Stimulated activated naive B cell treated with anti-CD40 and anti-IgM and Interleukin-4, amounts not matched to agents 10 μg/mL and 1 μg/mL and 100 μg/mL, for 72 hours (primary cell): ENCODE data around the gene SETD3.

Experiments
- ATAC-seq, 2 donors: fragments of 150-1000 bp; cut with Tn5 transposase; replicated peaks; 2 replicates each; pipeline ENCODE4 v1.10.0; 2021; ENCODE audit warnings: moderate library complexity in 1 of 2
- DNase-seq: peaks from one replicate; pipeline ENCODE4 v3.0.0; 2021
- H3K27ac Mint-ChIP-seq: one replicate; pipeline ENCODE4 v1.8.0; 2022; ENCODE audit warnings: mild to moderate bottlenecking, mixed read lengths
- H3K27me3 Mint-ChIP-seq, 2 donors: one replicate each; pipeline ENCODE4 v1.8.0; 2022; ENCODE audit warnings: mixed read lengths in 2 of 2
- H3K36me3 Mint-ChIP-seq, 2 donors: one replicate each; pipeline ENCODE4 v1.8.0; 2022; ENCODE audit warnings: mixed read lengths in 2 of 2, mild to moderate bottlenecking in 1 of 2
- H3K4me1 Mint-ChIP-seq, 2 donors: one replicate each; pipeline ENCODE4 v1.8.0; 2022; ENCODE audit warnings: mixed read lengths in 2 of 2, mild to moderate bottlenecking in 1 of 2
- H3K4me3 Mint-ChIP-seq, 2 donors: one replicate each; pipeline ENCODE4 v1.8.0; 2022; ENCODE audit warnings: mild to moderate bottlenecking in 2 of 2, mixed read lengths in 2 of 2, moderate library complexity in 1 of 2
- H3K9me3 Mint-ChIP-seq, 2 donors: one replicate each; pipeline ENCODE4 v1.8.0; 2022; ENCODE audit warnings: mixed read lengths in 2 of 2, mild to moderate bottlenecking in 1 of 2

The SETD3 gene

DNA sequence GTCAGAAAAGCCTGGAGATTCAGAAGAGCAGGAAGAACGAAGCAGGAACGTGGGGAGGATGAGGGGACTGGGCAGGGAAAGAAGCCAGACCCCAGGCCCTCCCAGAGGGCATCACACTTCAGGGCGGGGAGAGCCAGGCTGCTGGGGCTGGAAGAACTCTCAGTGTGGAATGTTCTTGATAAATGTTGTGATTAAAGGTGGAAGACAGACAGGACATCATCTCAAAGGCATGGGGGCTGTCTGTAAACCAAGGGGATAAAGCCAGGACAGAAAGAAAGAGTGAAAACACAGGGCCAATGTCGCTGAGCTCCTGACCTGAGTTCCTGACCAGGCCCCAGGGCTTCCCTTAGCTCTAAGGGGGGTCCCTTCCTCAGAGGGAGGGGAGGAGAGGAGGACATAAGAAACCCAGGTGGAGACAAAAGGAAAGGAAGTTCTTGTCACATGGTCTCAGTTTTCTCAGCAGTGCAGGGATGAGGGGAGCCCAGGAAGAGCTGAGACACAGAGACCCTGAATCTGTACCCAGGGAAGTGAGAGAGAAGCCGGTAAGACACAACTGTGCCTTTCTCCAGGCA is 56.3 kb downstream of the SETD3 start:
- no peak for DNase-seq
- ATAC-seq, result no peak
- H3K27ac Mint-ChIP-seq, result peak overlapping the region; percentile 51
- H3K36me3 Mint-ChIP-seq, result peaks cover 34 to 46% of the 10 kb centered on the region in 2 donors
- H3K9me3 Mint-ChIP-seq, result peaks cover 10% of the 10 kb centered on the region in 2 donors
- H3K4me1 Mint-ChIP-seq, result peaks cover 32 to 44% of the 10 kb centered on the region in 2 donors
- no peak overlapping the region for H3K4me3 Mint-ChIP-seq
- H3K27me3 Mint-ChIP-seq, result no peaks in the 10 kb centered on the region

DNA sequence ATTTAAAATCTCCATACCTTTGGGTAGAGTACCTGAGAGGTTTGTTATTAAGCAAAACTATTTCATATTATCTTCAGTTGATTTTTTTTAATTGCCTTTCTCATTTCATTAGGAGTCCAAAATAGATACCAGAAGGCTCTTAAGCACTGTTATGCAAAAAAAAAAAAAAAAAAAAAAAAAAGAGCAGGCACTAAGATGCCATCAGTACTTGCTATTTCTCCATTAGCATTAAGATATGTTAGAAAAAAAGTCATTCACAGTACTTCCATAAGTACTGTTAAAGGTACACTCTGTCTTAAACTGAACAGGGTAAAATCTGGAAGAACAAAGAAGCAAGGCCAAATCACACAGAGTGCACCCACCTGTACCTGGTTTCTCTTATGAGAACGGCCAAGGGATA is 57.2 kb downstream of the SETD3 start:
- H3K36me3 Mint-ChIP-seq, result peaks cover 25 to 36% of the 10 kb centered on the region in 2 donors
- H3K9me3 Mint-ChIP-seq, result peaks cover 2 to 3% of the 10 kb centered on the region in 2 donors
- no peak overlapping the region for H3K27ac Mint-ChIP-seq
- H3K27me3 Mint-ChIP-seq, result no peaks in the 10 kb centered on the region
- H3K4me3 Mint-ChIP-seq, result no peak overlapping the region
- no peak for DNase-seq
- peaks cover 28 to 35% of the 10 kb centered on the region in 2 donors for H3K4me1 Mint-ChIP-seq
- no peak for ATAC-seq

DNA sequence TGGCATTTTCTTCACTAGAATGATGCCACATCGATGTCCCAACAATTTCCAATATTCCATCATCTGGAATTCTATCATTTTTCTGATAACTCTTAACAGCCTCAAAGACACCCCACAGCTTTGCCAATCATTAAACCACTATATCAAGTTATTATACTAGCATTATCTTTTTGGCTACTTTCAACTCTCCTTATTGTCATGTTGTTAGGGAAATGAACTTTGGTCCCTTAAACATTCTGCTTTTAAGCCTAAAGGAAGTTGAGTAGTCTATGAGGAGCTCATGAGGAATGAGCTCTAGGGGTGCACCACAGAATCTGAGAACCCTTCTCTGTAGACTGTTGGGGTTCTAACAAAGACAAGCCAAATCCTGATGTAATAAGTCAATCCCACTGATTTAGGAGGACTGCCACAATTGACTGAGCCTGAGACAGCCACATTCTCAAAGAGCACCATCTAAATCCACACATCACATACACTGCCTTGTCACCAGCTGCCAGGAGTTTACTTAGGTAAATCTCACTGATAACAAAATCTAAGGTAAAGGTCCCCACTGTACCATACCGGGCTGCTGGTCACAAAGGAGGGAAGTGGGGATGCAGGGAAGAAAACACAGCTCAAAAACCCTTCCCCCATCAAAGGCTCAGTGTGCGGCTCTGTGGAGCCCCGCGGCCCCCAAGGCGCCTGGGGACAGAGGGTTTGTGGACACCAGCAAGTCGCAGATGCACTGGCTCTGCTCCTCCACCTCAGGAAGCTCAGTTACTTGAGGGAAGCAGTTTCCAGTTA is 58.2 kb downstream of the SETD3 start:
- H3K4me1 Mint-ChIP-seq, result peaks cover 19 to 27% of the 10 kb centered on the region in 2 donors
- no peak overlapping the region for H3K27ac Mint-ChIP-seq
- H3K36me3 Mint-ChIP-seq, result peaks cover 14 to 26% of the 10 kb centered on the region in 2 donors
- no peaks in the 10 kb centered on the region for H3K27me3 Mint-ChIP-seq
- ATAC-seq, result no peak
- H3K4me3 Mint-ChIP-seq, result no peak overlapping the region
- no peaks in the 10 kb centered on the region for H3K9me3 Mint-ChIP-seq
- DNase-seq, result no peak

DNA sequence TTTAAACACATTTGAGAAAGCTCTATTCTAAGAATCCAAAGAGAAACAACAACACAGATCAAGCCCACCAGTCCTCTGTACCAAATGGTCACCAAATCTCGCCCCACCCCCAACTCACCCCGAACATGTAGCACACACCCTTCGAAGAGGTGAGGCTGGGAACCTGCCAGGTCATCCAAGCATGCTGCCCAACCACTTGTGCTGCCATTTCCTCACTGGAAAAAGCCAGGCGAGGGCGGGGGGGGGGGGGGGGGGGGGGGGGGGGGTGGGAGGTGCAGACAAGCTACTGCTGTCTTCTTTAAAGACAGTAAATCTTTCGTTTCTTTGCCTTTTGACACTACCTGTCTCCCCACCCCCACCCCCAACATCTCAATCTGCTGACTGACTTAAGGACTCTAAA is 59.9 kb downstream of the SETD3 start:
- DNase-seq (no peak), ATAC-seq (no peak)
- Mint-ChIP-seq H3K9me3 (no peaks in the 10 kb centered on the region), H3K27ac (no peak overlapping the region), H3K36me3 (peaks cover 8 to 21% of the 10 kb centered on the region in 2 donors), H3K27me3 (no peaks in the 10 kb centered on the region), H3K4me1 (peaks cover 15 to 19% of the 10 kb centered on the region in 2 donors), H3K4me3 (no peak overlapping the region)

DNA sequence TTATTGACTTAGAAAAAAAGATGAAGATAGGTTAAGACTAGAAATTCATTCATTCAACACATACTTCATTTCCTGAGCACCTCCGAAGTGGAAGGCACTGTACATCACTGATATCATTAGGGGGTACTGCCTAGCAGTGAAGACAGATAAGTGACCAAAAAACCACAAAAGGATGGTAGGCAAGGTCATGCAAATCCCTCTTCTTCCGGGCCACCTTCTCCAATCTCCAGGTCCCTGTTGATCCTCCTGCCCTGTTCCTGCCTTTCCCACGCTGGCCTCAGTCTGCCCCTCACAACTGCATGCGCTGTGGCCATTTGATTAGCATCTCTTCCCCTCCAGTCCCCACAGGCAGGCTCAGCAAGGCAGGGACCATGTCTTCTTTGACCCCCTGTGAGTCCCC is 60.8 kb downstream of the SETD3 start:
- H3K36me3 Mint-ChIP-seq, result peaks cover 6 to 24% of the 10 kb centered on the region in 2 donors

DNA sequence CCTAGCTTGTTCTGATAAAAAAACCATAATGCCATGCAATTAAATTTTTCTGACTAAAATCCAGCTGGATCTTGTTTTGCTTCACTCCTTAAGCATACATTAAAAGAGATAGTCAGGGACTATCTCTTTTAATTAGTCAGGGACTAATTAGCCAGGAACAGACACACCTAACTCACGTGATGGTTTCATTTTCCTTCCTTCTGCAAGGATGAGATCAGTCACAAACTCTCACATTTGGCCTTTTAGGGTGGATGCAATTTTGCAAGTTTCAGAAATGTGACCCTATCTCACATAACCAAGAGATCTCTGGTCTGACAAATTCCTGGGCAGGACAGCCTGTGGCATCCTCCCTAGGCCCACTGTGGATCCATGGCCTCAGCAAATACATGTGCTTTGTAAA is 62.4 kb downstream of the SETD3 start:
- Mint-ChIP-seq H3K4me3 (no peak overlapping the region), H3K36me3 (peaks cover 2 to 12% of the 10 kb centered on the region in 2 donors), H3K27ac (no peak overlapping the region), H3K27me3 (no peaks in the 10 kb centered on the region), H3K9me3 (no peaks in the 10 kb centered on the region), H3K4me1 (peaks cover 1 to 4% of the 10 kb centered on the region in 2 donors)
- ATAC-seq (no peak), DNase-seq (no peak)

More for the DNA sequence above, 60.8 kb downstream of the SETD3 start:
- Mint-ChIP-seq H3K27me3 (no peaks in the 10 kb centered on the region), H3K9me3 (no peaks in the 10 kb centered on the region), H3K4me3 (no peak overlapping the region), H3K27ac (no peak overlapping the region), H3K4me1 (peaks cover 10 to 15% of the 10 kb centered on the region in 2 donors)
- DNase-seq (no peak), ATAC-seq (no peak)

DNA sequence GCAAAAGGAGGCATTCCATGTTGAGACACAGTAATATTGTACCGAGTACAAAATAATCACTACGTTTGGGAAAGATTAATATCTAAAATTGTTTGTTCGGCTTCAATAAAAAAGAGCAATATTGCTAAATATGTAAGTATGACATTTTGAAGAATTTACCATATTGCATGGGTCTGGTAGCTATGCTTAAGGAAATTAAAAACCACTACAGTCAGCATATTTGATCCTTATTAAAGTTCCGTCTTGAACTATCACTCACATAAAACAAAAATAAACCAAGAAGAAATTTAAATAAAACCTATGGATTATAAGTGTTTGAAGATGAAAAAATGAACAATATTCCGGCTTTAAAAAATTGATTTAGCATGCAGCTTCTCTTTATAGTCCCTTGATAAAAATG is 63.8 kb downstream of the SETD3 start:
- no peak overlapping the region for H3K27ac Mint-ChIP-seq

DNA sequence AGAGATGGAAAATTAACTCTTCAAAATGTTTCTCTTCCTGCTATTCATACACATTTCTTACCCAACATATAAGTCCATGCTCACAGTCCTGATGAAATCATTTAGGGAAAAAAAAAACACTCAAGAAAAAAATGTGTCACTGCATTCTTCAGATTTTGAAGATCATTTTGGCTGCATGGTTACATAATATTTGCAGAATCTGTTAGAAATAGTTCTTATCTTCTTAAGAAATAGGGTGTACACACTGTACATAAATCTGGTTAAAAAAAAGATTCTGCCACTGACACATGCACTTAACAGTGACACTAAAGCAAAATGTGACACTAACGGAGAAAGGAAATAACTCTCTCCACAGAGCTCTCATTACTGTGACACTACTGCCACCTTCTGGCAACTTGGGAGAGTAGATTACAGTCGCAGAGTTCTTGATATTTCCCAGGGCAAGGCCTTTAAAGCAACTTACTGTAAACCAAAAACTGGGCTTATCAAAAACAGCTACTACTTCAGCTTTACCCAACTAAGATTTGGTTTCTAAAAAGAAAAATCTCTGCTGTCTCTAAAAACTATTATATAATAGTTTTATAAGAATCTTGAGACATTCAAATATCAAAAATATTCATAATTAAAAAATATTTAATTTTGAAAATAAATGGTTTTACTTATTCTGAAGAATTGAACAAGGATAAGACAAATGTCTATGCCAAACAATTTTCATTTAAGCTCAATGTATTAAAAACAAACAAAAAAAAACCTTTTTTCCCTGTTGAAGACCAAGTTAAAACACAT is 65.0 kb downstream of the SETD3 start:
- H3K9me3 Mint-ChIP-seq, result no peaks in the 10 kb centered on the region
- no peak overlapping the region for H3K27ac Mint-ChIP-seq
- no peaks in the 10 kb centered on the region for H3K27me3 Mint-ChIP-seq
- peaks cover 3 to 9% of the 10 kb centered on the region in 2 donors for H3K4me1 Mint-ChIP-seq
- peak; percentile 91 to 95 for ATAC-seq
- no peak overlapping the region for H3K4me3 Mint-ChIP-seq
- H3K36me3 Mint-ChIP-seq, result peaks cover 5 to 14% of the 10 kb centered on the region in 2 donors
- DNase-seq, result peak; percentile 36

More for the DNA sequence above, 63.8 kb downstream of the SETD3 start:
- no peak for DNase-seq
- no peaks in the 10 kb centered on the region for H3K27me3 Mint-ChIP-seq
- H3K4me3 Mint-ChIP-seq, result no peak overlapping the region
- H3K36me3 Mint-ChIP-seq, result peaks cover 5 to 14% of the 10 kb centered on the region in 2 donors
- no peak for ATAC-seq
- no peaks in the 10 kb centered on the region for H3K9me3 Mint-ChIP-seq
- peaks cover 3 to 9% of the 10 kb centered on the region in 2 donors for H3K4me1 Mint-ChIP-seq

DNA sequence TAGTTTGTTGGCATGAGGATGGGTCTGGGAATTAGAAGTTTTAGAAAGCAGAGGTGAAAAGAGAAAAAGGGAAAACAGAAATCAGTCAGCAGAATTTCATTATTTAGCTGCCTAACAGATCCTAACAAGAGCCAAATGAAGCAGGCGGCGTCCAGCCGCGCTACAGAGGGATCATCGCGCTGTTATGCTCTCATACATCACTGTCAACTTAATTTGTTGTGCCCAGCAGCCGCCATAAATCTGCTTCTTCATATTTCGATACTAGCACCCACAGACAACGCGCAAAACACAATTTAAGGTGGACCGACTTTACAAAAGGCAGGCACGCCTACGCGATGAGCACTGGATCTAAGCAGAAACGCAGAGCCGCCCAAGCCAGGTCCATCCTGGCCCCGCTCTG is 66.7 kb downstream of the SETD3 start:
- DNase-seq (no peak), ATAC-seq (no peak)
- H3K9me3 Mint-ChIP-seq, result no peaks in the 10 kb centered on the region
- H3K27ac Mint-ChIP-seq, result no peak overlapping the region
- peaks cover 5 to 19% of the 10 kb centered on the region in 2 donors for H3K36me3 Mint-ChIP-seq
- peaks cover 2 to 9% of the 10 kb centered on the region in 2 donors for H3K4me1 Mint-ChIP-seq
- H3K27me3 Mint-ChIP-seq, result no peaks in the 10 kb centered on the region
- H3K4me3 Mint-ChIP-seq, result no peak overlapping the region

DNA sequence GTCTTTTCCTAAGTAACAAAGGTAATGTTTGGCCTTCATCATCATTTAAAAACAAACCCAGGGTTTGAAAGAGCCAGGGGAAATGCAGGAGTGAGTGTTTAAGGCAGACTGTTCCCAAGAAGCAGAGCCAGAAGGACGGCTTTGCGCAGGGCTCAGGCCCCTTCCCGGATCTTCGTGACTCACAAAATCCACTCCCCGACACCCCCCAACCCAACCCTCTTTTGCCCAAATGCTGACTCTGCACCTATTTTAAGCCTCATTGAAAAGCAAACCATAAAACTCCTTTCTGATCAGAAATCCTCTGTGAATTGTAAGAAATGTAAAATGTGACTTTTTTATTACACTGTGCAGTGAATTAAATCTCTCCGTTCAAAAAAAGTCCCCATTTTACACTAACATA is 67.5 kb downstream of the SETD3 start:
- no peaks in the 10 kb centered on the region for H3K9me3 Mint-ChIP-seq
- DNase-seq (no peak), ATAC-seq (no peak)
- H3K4me3 Mint-ChIP-seq, result no peak overlapping the region
- H3K36me3 Mint-ChIP-seq, result peaks cover 8 to 22% of the 10 kb centered on the region in 2 donors
- H3K27ac Mint-ChIP-seq, result no peak overlapping the region
- H3K4me1 Mint-ChIP-seq, result peaks cover 2 to 9% of the 10 kb centered on the region in 2 donors
- no peaks in the 10 kb centered on the region for H3K27me3 Mint-ChIP-seq

DNA sequence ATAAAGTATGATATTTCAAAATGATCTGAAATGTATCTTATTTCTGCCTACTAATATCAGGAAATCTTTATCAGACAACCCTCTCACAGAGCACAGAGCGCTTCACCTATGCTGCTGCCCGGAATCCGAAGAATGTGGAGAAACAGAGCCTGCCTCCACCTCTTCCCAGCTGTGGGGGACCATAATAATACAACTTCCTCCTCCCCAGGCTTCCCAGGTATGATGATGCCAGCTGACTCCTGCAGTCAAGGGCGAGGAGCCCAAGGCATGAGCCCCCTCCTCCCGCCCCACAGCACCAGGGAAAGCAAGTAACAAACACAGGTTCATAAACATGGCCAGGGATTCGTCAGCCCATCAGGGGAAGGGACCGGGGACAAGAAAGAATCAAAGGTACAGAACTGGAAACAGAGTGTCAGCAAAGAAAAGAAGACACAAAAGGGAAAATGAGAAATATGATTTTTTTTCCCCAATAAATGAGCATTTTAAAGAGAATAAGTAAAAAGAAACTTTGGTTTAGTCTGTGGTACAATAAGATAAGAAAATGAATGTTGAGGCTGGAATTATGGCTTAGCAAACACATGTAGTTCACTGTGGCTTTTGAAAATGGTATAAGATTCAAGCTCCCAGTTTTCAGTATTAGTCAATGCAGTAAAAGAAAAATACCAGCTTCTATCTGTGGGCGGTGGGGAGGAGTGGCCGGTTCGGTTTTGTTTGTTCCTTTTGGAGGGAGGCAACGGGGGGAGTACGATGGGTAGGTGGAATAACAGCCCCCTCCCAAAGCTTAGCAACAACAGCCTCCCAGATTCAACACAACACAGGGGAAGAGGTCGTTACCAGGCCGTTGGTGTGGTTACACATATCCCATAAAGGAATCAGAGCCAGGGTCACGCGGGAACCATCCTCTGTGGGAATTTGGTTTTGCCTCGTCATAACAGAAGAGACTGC is 68.3 kb downstream of the SETD3 start:
- H3K4me3 Mint-ChIP-seq, result no peak overlapping the region

DNA sequence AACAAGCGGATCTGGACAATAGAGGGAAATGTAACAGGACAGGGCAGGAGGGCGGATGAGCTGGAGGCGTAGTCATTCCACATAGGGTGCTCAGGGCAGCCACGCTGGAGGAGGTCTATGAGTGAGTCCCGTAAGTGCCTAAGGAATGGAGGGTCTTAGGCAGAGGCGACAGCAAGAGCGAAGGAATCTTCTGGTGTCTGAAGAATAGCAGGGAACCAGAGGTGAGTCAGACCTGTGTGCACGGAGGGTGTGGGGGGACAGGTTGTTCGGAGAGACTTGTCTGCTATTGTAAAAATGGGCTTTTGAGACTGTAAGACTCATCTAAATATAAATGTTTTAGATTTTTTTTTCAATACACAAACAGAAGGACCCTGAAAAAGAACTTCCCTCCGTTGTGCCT is 70.6 kb downstream of the SETD3 start:
- Mint-ChIP-seq H3K4me1 (peaks cover 2 to 5% of the 10 kb centered on the region in 2 donors), H3K27me3 (no peaks in the 10 kb centered on the region), H3K36me3 (peaks cover 17 to 34% of the 10 kb centered on the region in 2 donors), H3K9me3 (no peaks in the 10 kb centered on the region), H3K4me3 (no peak overlapping the region), H3K27ac (no peak overlapping the region)
- DNase-seq, result no peak
- no peak for ATAC-seq

More for the DNA sequence above, 68.3 kb downstream of the SETD3 start:
- Mint-ChIP-seq H3K36me3 (peaks cover 12 to 28% of the 10 kb centered on the region in 2 donors), H3K27ac (no peak overlapping the region), H3K9me3 (no peaks in the 10 kb centered on the region), H3K4me1 (peaks cover 2 to 9% of the 10 kb centered on the region in 2 donors), H3K27me3 (no peaks in the 10 kb centered on the region)
- ATAC-seq (no peak), DNase-seq (no peak)

DNA sequence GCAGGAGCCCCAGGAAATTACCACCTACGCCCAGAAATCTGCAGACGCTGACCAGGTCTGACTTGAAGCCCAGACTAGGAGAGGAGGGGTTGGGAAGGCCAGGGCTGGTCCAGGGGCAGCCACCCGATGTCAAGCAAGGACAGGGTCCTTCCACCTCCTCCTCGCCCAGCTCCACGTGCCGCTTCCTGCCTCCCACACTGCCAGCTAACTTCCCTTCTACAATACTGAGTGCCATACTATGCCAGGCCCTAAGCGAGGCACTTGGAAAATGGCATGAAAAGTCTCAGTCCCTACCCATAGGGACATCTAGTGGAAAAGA is 71.7 kb downstream of the SETD3 start:
- Mint-ChIP-seq H3K27me3 (no peaks in the 10 kb centered on the region), H3K27ac (no peak overlapping the region), H3K36me3 (peaks cover 19 to 40% of the 10 kb centered on the region in 2 donors), H3K4me1 (peaks cover 2 to 5% of the 10 kb centered on the region in 2 donors), H3K4me3 (no peak overlapping the region), H3K9me3 (no peaks in the 10 kb centered on the region)
- DNase-seq, result no peak
- no peak for ATAC-seq
